ENCODE results near the gene SMTNL2.

The SMTNL2 gene

GRCh38 chr17:4537451-4538235, 46.7 kb upstream of the SMTNL2 start:
- no peak for TF ChIP-seq CTCF (conservative IDR thresholded peaks at IDR 0.05; ENCODE audit: control insufficient read depth, insufficient read depth, low read depth, low read length)
- H3K4me3 ChIP-seq (ENCODE audit: control insufficient read depth, low read depth, low read length), result no peak overlapping the region
- no peak for DNase-seq (ENCODE audit: low read depth)

- TF ChIP-seq CTCF (conservative IDR thresholded peaks at IDR 0.05; ENCODE audit: control insufficient read depth, insufficient read depth, low read depth, low read length), result no peak
- no peak for DNase-seq (ENCODE audit: low read depth)
- no peak overlapping the region for H3K4me3 ChIP-seq (ENCODE audit: control insufficient read depth, low read depth, low read length)
These were observed 45.9 kb upstream of the SMTNL2 start for GRCh38 chr17:4538236-4539002.

GRCh38 chr17:4539025-4539424, 45.3 kb upstream of the SMTNL2 start:
- no peak overlapping the region for H3K4me3 ChIP-seq (ENCODE audit: control insufficient read depth, low read depth, low read length)
- TF ChIP-seq CTCF (conservative IDR thresholded peaks at IDR 0.05; ENCODE audit: control insufficient read depth, insufficient read depth, low read depth, low read length), result no peak
- no peak for DNase-seq (ENCODE audit: low read depth)

- TF ChIP-seq CTCF (conservative IDR thresholded peaks at IDR 0.05; ENCODE audit: control insufficient read depth, insufficient read depth, low read depth, low read length), result no peak
- DNase-seq (ENCODE audit: low read depth), result no peak
- H3K4me3 ChIP-seq (ENCODE audit: control insufficient read depth, low read depth, low read length), result no peak overlapping the region
These were observed 44.6 kb upstream of the SMTNL2 start for GRCh38 chr17:4539576-4540223.

GRCh38 chr17:4540224-4540651, 44.1 kb upstream of the SMTNL2 start:
- no peak for TF ChIP-seq CTCF (conservative IDR thresholded peaks at IDR 0.05; ENCODE audit: control insufficient read depth, insufficient read depth, low read depth, low read length)
- H3K4me3 ChIP-seq (ENCODE audit: control insufficient read depth, low read depth, low read length), result no peak overlapping the region
- no peak for DNase-seq (ENCODE audit: low read depth)

- no peak for TF ChIP-seq CTCF (conservative IDR thresholded peaks at IDR 0.05; ENCODE audit: control insufficient read depth, insufficient read depth, low read depth, low read length)
- no peak for DNase-seq (ENCODE audit: low read depth)
- no peak overlapping the region for H3K4me3 ChIP-seq (ENCODE audit: control insufficient read depth, low read depth, low read length)
These were observed 43.5 kb upstream of the SMTNL2 start for GRCh38 chr17:4540687-4541327.
